ENCODE data around the gene FBXO38. TPM values are rescaled to one million over a fixed set of nuclear protein-coding genes. Genes with fewer than 3 reads are reported as not detected.

The FBXO38 gene
- total RNA-seq, 1 experiment from 2014 or later, result 36.3 TPM

DNA sequence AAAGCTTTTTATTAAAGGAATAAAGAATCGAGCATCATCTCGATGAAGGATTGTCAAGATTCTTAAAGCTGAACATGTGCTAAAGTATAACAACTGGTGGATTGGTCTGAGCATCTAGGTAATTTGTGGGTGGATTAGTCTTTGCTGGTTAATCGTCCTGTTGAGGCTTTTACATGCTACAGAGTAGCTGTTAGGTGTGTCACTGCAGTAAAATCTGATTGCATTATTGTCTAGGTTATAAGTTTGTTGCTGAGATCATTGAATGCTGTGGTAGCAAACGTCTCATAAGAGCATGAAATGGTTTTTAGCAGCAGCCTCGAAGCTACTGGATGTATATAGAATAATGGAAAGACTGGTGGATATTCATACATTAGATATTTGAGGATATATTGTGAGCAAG lies 7.2 kb downstream of the FBXO38 start:
- RAD21 ChIA-PET (ENCODE audit: low non-redundant PET in 1 of 2, low total read pairs in 2 of 2, uncharacterized antibody in 2 of 2, unreplicated experiment in 2 of 2), result no interaction called here
- H2AFZ ChIP-seq (ENCODE audit: low read depth, low read length, poor library complexity, severe bottlenecking), result no peak overlapping the region
- peaks cover 76% of the 10 kb centered on the region for H3K79me2 ChIP-seq (ENCODE audit: insufficient read depth, low read length)
- peaks cover 0 to 13% of the 10 kb centered on the region in 2 experiments; a peak in 1 of 4 replicates for H3K36me3 ChIP-seq (ENCODE audit: control insufficient read depth in 1 of 2, insufficient read depth in 2 of 2, low read length in 2 of 2)
- CTCF ChIA-PET, result no interaction called here
- no peak overlapping the region for H3K4me3 ChIP-seq (replicated peaks in 1 of 2; ENCODE audit: low read depth in 1 of 2, low read length in 2 of 2)
- intact Hi-C loops (cut with micrococcal nuclease), result no loop called here
- no peak overlapping the region for H3K4me2 ChIP-seq (ENCODE audit: low read length)
- H3K4me1 ChIP-seq (ENCODE audit: control insufficient read depth in 1 of 2, insufficient read depth in 2 of 2, low read length in 2 of 2), result no peaks in the 10 kb centered on the region
- BruUV-seq (replicated peaks), result no TSS peak
- no peak for TF ChIP-seq SRF (IDR thresholded peaks at IDR 0.05; ENCODE audit: low read depth)
- no peak for TF ChIP-seq MAX (IDR thresholded peaks at IDR 0.05)
- no peaks in the 10 kb centered on the region for H3K27me3 ChIP-seq (ENCODE audit: insufficient read depth, low read length)
- no peak for DNase-seq (ENCODE audit: low read depth, low spot score)
- H3K9me3 ChIP-seq (ENCODE audit: control insufficient read depth in 1 of 2, insufficient read depth in 1 of 2, low read depth in 1 of 2, low read length in 2 of 2), result no peaks in the 10 kb centered on the region
- no peak overlapping the region for H3K9ac ChIP-seq (ENCODE audit: low read length)
- no peak for ATAC-seq
- POLR2A ChIA-PET, result no interaction called here
- H4K20me1 ChIP-seq (ENCODE audit: insufficient read depth), result 0 out of 2 replicates have a peak, but pooled peaks cover 5% of the 10 kb centered on the region
- no peak overlapping the region for H3K27ac ChIP-seq (ENCODE audit: low read depth, low read length)
- H3K9me2 ChIP-seq (ENCODE audit: insufficient read depth), result no peaks in the 10 kb centered on the region

DNA sequence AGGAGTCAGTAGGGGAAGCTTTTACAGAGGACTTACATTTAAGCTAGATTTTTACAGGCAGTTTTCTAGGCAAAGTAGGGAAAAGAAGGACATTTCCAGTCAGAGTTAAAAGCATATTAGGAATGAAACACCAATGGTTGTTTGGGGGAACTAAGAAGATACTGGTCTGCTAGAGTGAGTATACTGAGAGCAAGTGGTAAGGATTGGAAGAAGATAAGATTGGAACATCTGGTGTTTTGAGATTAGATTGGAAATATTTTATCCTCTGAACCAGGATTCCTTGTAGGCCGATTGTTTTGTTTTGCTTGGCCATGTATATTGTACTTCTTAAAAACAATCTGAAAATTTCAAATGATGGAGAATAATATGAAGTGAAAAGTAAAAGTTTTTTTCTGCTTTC lies 7.7 kb downstream of the FBXO38 start:
- Histone ChIP-seq H3K9ac (ENCODE audit: low read length) (no peak overlapping the region), H3K9me2 (ENCODE audit: insufficient read depth) (no peaks in the 10 kb centered on the region), H3K27ac (ENCODE audit: low read depth, low read length) (no peak overlapping the region), H3K27me3 (ENCODE audit: insufficient read depth, low read length) (no peaks in the 10 kb centered on the region), H3K36me3 (ENCODE audit: control insufficient read depth in 1 of 2, insufficient read depth in 2 of 2, low read length in 2 of 2) (peaks cover 0 to 13% of the 10 kb centered on the region in 2 experiments; a peak in 1 of 4 replicates), H3K79me2 (ENCODE audit: insufficient read depth, low read length) (peaks cover 71% of the 10 kb centered on the region), H3K9me3 (ENCODE audit: control insufficient read depth in 1 of 2, insufficient read depth in 1 of 2, low read depth in 1 of 2, low read length in 2 of 2) (no peaks in the 10 kb centered on the region), H3K4me1 (ENCODE audit: control insufficient read depth in 1 of 2, insufficient read depth in 2 of 2, low read length in 2 of 2) (no peaks in the 10 kb centered on the region), H3K4me2 (ENCODE audit: low read length) (no peak overlapping the region), H2AFZ (ENCODE audit: low read depth, low read length, poor library complexity, severe bottlenecking) (no peak overlapping the region), H3K4me3 (replicated peaks in 1 of 2; ENCODE audit: low read depth in 1 of 2, low read length in 2 of 2) (no peak overlapping the region), H4K20me1 (ENCODE audit: insufficient read depth) (0 out of 2 replicates have a peak, but pooled peaks cover 6% of the 10 kb centered on the region)
- TF ChIP-seq SP1 (IDR thresholded peaks at IDR 0.05; ENCODE audit: low read depth) (no peak), MAX (IDR thresholded peaks at IDR 0.05) (no peak), ZNF274 (IDR thresholded peaks at IDR 0.05; ENCODE audit: low read depth, low read length) (no peak), EZH2 (IDR thresholded peaks at IDR 0.05) (no peak), FOSL1 (IDR thresholded peaks at IDR 0.05; ENCODE audit: low read depth) (no peak), RAD21 (IDR thresholded peaks at IDR 0.05; ENCODE audit: low read depth) (no peak), SRF (IDR thresholded peaks at IDR 0.05; ENCODE audit: low read depth) (no peak), JUND (IDR thresholded peaks at IDR 0.05) (no peak), TCF7L2 (IDR thresholded peaks at IDR 0.05; ENCODE audit: borderline replicate concordance, extremely low read depth, insufficient read depth, insufficient read length) (no peak), EZH2phosphoT487 (IDR thresholded peaks at IDR 0.05; ENCODE audit: borderline replicate concordance) (no peak), ZBTB33 (IDR thresholded peaks at IDR 0.05; ENCODE audit: extremely low read depth, insufficient replicate concordance, low read length) (no peak), ELF1 (IDR thresholded peaks at IDR 0.05; ENCODE audit: borderline replicate concordance, low read depth) (no peak)
- CTCF ChIA-PET, result no interaction called here
- no TSS peak for BruUV-seq (replicated peaks)
- intact Hi-C loops (cut with micrococcal nuclease), result no loop called here
- ATAC-seq, result no peak
- POLR2A ChIA-PET, result no interaction called here
- no peak for DNase-seq (ENCODE audit: low read depth, low spot score)
- RAD21 ChIA-PET (ENCODE audit: low non-redundant PET in 1 of 2, low total read pairs in 2 of 2, uncharacterized antibody in 2 of 2, unreplicated experiment in 2 of 2), result no interaction called here

Measured in HCT116 (cell line).